C4-2B (cell line): ENCODE data around the gene DPP7.

Experiments used
- ZFX ChIP-seq: fragments of 450-650 bp; IDR thresholded peaks from 2 replicates; pipeline ENCODE4 v1.6.1; 2017
- TF ChIP-seq, protein P1 (sequence below): fragments of 450-650 bp; conservative IDR thresholded peaks from 2 replicates; pipeline ENCODE4 v1.5.1; 2017; ENCODE audit warnings: mild to moderate bottlenecking

DNA sequence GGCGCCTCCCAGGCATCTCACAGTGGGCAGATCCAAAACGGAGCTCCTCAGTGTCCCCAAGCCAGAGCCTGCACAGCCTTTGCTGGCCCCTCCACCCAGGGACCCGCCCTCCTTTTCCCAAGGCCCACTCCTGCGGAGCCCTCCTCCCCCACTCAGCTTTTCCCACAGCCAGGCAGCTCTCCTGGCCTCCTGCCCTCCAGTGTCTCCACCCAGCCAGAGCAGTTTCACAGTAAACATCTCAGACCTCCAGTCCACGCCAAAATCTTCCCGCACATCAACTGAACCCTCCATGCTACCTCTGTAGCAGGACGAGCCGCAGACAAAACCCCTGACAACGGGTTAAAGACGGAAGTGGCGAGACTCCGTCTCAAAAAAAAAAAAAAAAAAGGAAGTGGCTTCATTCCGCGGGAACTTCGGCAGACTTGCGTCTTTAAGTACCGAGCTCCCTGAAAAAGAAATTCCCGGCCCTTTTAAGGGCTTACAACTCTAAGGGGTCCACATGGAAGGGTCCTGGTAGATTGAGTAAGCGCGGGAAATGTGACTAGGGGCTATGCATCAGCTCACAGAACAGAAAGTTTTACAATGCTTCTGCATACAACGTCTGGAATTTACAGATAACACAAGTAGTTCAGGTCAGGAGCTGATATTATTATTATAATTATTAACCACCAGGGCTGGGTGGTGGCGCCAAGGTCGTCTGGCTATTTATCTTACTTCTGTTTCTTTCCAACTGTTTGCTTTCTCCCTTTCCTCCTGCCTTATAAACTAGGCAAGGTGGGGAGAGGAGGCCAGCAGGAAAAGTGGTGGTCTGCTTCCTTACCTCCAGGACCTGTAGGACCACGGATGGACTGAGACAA lies 13.0 kb upstream of the DPP7 start:
- TF ChIP-seq, protein P1, sequence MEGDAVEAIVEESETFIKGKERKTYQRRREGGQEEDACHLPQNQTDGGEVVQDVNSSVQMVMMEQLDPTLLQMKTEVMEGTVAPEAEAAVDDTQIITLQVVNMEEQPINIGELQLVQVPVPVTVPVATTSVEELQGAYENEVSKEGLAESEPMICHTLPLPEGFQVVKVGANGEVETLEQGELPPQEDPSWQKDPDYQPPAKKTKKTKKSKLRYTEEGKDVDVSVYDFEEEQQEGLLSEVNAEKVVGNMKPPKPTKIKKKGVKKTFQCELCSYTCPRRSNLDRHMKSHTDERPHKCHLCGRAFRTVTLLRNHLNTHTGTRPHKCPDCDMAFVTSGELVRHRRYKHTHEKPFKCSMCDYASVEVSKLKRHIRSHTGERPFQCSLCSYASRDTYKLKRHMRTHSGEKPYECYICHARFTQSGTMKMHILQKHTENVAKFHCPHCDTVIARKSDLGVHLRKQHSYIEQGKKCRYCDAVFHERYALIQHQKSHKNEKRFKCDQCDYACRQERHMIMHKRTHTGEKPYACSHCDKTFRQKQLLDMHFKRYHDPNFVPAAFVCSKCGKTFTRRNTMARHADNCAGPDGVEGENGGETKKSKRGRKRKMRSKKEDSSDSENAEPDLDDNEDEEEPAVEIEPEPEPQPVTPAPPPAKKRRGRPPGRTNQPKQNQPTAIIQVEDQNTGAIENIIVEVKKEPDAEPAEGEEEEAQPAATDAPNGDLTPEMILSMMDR = no peak
- TF ChIP-seq ZFX = no peak
